ENCODE results near the gene FTO. TPM values are rescaled to one million over a fixed set of nuclear protein-coding genes. Genes with fewer than 3 reads are reported as not detected.

Gene FTO
- total RNA-seq, 4 donors from 2014 or later: 62.0 to 90.1 (median 75.1) TPM

- Histone ChIP-seq H3K4me1 (no peaks in the 10 kb centered on the region), H3K4me3 (no peak overlapping the region), H3K9me3 (no peaks in the 10 kb centered on the region), H3K27me3 (no peaks in the 10 kb centered on the region), H3K27ac (no peak overlapping the region), H3K36me3 (no peaks in the 10 kb centered on the region)
- no peak for DNase-seq
- in situ Hi-C loops (cut with MboI; ENCODE audit: low sequenced_read_pairs in 4 of 4) (no loop called here), intact Hi-C loops (cut with DNase I; ENCODE audit: low total_unique reads) (no loop called here)
- no peak for TF ChIP-seq POLR2A (IDR thresholded peaks at IDR 0.05)
- TF ChIP-seq, protein P1, sequence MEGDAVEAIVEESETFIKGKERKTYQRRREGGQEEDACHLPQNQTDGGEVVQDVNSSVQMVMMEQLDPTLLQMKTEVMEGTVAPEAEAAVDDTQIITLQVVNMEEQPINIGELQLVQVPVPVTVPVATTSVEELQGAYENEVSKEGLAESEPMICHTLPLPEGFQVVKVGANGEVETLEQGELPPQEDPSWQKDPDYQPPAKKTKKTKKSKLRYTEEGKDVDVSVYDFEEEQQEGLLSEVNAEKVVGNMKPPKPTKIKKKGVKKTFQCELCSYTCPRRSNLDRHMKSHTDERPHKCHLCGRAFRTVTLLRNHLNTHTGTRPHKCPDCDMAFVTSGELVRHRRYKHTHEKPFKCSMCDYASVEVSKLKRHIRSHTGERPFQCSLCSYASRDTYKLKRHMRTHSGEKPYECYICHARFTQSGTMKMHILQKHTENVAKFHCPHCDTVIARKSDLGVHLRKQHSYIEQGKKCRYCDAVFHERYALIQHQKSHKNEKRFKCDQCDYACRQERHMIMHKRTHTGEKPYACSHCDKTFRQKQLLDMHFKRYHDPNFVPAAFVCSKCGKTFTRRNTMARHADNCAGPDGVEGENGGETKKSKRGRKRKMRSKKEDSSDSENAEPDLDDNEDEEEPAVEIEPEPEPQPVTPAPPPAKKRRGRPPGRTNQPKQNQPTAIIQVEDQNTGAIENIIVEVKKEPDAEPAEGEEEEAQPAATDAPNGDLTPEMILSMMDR (IDR thresholded peaks at IDR 0.05 in 4 of 5, conservative IDR thresholded peaks at IDR 0.05 in 1 of 5): no peak
- ATAC-seq: no peak
Observed at GRCh38 chr16:54159490-54160080, 455.6 kb downstream of the FTO start.

DNA sequence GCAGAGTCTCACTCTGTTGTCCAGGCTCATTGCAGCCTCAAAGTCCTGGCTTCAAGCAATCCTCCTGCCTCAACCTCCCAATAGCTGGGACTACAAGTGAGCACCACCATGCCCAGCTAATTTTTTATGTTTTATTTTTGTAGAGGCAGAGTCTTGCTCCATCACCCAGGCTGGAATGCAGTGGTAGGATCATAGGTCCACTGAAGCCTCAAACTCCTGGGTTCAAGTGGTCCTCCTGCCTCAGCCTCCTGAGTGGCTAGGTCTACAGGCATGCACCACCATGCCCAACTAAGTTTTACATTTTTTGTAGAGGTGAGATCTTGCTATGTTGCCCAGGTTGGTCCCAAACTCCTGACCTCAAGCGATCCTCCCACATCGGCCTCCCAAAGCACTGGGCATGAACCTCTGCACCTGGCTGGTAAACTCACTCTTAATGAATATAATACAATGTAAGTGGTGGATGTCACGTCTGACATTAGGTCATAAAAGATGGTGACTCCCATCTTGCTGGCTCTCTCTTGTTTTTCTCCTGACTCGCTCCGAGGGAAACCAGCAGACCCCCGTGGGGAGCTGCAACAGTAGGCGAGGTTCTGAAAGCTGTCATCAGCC, 456.4 kb downstream of the FTO start:
- no peak for DNase-seq
- intact Hi-C loops (cut with DNase I; ENCODE audit: low total_unique reads) (no loop called here), in situ Hi-C loops (cut with MboI; ENCODE audit: low sequenced_read_pairs in 4 of 4) (no loop called here)
- H3K4me1 ChIP-seq: no peaks in the 10 kb centered on the region
- H3K36me3 ChIP-seq: no peaks in the 10 kb centered on the region
- TF ChIP-seq, protein P1 (IDR thresholded peaks at IDR 0.05 in 4 of 5, conservative IDR thresholded peaks at IDR 0.05 in 1 of 5): no peak
- no peak for TF ChIP-seq POLR2A (IDR thresholded peaks at IDR 0.05)
- no peaks in the 10 kb centered on the region for H3K9me3 ChIP-seq
- no peaks in the 10 kb centered on the region for H3K27me3 ChIP-seq
- H3K27ac ChIP-seq: no peak overlapping the region
- no peak for ATAC-seq
- H3K4me3 ChIP-seq: no peak overlapping the region

DNA sequence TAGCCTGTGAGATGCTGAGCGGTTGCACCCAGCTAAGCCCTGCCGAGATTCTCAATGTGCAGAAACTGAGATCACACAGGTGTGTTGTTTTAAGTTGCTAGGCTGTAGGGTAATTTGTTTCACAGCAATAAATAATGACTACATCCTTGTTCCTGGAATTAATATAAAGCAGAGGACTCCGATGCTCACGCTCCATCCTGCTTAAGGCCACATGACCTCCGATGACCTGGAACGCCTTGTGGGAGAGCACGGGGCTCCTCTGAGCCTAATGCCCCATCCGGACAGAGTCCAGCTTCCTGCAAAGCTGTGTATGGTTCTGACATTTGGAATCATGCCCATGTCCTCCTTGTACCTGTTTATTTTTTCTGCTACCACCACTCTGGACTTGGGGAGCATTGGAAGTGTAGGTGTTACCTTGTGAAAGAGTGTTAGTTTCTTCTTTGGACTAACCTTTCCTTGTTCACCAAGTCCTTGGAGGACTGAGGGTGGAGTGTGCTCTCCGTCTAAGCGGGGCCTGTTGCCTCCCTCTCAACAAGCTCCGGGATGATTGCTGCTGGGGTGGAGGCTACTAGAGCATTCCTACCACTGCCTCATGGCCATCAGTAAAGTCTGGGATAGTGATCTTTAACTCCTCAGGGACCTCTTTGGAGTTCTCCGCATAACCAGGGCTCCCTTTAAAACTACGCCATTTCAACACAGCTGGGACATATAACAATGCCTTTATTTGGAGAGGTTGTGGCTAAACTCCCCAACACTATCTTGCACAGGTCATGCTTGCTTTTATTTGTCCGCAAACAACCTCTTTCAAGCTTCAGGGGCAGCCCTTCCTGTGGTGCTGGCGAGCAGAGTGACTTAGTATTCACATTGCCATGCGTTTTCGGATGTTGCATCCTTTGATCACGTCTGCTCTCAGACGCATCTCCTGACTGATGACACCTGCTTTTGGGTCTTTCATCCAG, 457.3 kb downstream of the FTO start:
- intact Hi-C loops (cut with DNase I; ENCODE audit: low total_unique reads) (no loop called here), in situ Hi-C loops (cut with MboI; ENCODE audit: low sequenced_read_pairs in 4 of 4) (no loop called here)
- no peak for ATAC-seq
- no peak overlapping the region for H3K27ac ChIP-seq
- no peaks in the 10 kb centered on the region for H3K9me3 ChIP-seq
- H3K27me3 ChIP-seq: no peaks in the 10 kb centered on the region
- no peaks in the 10 kb centered on the region for H3K36me3 ChIP-seq
- TF ChIP-seq, protein P1 (IDR thresholded peaks at IDR 0.05 in 4 of 5, conservative IDR thresholded peaks at IDR 0.05 in 1 of 5): no peak
- no peak for TF ChIP-seq POLR2A (IDR thresholded peaks at IDR 0.05)
- DNase-seq: no peak
- H3K4me3 ChIP-seq: no peak overlapping the region
- no peaks in the 10 kb centered on the region for H3K4me1 ChIP-seq

- intact Hi-C loops (cut with DNase I; ENCODE audit: low total_unique reads) (no loop called here), in situ Hi-C loops (cut with MboI; ENCODE audit: low sequenced_read_pairs in 4 of 4) (no loop called here)
- H3K27me3 ChIP-seq: no peaks in the 10 kb centered on the region
- H3K4me3 ChIP-seq: no peak overlapping the region
- no peaks in the 10 kb centered on the region for H3K4me1 ChIP-seq
- no peaks in the 10 kb centered on the region for H3K9me3 ChIP-seq
- no peaks in the 10 kb centered on the region for H3K36me3 ChIP-seq
- no peak overlapping the region for H3K27ac ChIP-seq
- ATAC-seq: no peak
- no peak for DNase-seq
- TF ChIP-seq, protein P1 (IDR thresholded peaks at IDR 0.05 in 4 of 5, conservative IDR thresholded peaks at IDR 0.05 in 1 of 5): no peak
- TF ChIP-seq POLR2A (IDR thresholded peaks at IDR 0.05): no peak
Observed at GRCh38 chr16:54163197-54163843, 459.4 kb downstream of the FTO start.

Measured in gastrocnemius medialis (tissue), 4 donors.